HG03354 (cell line): ENCODE data around the gene FOXL3.
"Not testable (repeated sequence)": the region's sequence is repeated elsewhere in the genome, so short reads cannot be mapped to it uniquely, and the experiment has no call there.

Source experiments
- ATAC-seq: cut with Tn5 transposase; IDR thresholded peaks from one replicate; pipeline ENCODE4 v1.9.1; 2021; ENCODE audit warnings: mild to moderate bottlenecking; ENCODE audit not compliant: unreplicated experiment, poor library complexity, severe bottlenecking

FOXL3 gene

DNA sequence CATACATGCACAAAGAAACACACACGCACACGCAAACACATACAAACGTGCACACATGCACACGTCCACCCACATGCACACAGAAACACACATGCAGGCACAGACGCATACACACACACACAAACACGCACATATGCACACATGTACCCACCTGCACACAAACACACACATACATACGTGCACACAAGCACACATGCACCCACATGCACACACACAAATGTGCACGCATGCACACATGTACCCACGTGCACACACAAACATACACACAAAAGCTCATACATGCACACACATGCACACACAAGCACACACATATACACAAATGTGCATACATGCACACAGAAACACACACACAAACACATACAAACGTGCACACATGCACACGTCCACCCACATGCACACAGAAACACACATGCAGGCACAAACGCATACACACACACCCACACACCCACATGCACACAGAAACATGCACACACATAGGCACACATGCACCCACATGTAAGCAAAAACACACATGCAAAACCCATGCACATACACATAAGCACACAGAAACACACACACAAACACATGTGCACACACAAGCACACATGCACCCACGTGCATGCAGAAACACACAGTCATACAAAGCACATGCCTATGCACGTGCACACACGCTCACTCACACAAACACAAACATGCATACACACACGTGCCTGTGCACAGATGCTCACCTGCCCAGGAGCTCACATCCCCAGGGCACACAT, 44.8 kb downstream of the FOXL3 start:
- ATAC-seq, result no peak

DNA sequence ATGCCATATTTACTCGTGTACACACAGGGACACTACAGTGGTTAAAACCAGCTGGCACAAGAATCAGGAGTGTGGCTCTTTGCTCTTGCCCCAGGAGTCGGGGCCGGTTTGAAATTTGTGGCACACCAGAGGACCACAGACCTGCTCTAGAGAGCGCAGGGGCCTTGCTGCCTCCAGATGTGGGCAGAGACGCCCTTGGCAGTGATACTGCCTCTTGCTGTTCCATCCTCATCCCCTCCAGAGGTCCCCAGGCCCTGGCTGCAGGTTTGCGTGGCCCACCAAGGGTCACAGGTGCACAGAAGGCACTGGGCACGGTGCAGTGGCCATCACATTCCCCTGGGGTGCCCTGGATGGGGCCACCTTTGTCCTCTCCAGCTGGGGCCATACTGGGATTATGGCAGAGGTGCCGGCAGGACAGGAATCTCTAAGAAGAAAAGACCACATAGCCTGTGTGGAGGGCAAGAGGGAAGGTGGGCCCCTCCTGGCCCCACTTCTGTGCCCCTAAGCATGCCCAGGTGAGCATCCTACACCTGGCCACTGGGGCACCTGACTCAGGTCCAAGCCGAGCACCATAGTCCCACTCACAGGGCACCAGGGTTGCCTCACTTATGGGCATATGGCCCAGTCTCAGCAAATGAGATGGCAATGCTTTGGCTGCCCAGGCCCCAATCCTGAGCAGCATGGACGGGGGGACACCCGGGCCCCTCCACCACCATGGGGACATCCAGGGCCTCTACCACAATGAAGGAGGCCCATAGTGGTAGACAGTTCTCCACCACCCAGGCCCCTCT, 45.6 kb downstream of the FOXL3 start:
- ATAC-seq, result no peak

DNA sequence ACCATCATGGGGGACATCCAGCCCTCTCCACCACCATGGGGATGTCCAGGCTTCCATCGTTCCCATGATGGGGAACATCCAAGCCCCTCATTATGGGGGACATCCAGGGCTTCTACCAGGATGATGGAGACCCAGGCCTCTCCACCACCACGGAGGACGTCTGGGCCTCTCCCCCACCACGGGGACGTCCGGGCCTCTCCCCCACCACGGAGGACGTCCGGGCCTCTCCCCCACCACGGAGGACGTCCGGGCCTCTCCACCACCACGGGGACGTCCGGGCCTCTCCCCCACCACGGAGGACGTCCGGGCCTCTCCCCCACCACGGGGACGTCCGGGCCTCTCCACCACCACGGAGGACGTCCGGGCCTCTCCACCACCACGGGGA, 46.2 kb downstream of the FOXL3 start:
- not testable (repeated sequence) for ATAC-seq

DNA sequence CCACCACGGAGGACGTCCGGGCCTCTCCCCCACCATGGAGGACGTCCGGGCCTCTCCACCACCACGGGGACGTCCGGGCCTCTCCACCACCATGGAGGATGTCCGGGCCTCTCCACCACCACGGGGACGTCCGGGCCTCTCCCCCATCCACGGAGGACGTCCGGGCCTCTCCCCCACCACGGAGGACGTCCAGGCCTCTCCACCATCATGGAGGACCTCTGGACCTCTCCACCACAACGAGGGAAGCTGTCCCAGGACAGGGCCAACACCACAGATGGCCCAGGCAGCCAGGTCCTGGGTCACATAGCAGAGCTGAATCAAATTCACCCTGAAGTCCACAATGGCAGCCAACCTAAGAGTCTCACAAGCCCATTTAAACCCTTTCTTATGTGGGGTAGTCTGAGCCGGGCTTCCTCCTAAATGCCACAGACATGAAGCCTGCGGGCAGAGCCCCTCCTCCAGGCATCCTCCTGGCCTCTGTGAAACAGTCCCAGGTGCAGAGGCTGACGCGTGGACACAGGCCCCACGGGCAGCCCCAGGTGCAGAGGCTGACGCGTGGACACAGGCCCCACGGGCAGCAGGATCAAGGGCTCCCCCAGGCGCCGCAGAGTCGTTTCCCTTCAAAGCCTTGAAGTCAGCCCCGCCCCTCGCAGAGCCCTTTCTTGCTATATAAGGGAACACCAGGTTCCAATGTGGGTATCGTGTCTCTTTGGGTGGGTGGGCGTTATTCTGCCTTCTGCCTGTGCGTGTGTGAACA, 47.0 kb downstream of the FOXL3 start:
- ATAC-seq, result no peak

DNA sequence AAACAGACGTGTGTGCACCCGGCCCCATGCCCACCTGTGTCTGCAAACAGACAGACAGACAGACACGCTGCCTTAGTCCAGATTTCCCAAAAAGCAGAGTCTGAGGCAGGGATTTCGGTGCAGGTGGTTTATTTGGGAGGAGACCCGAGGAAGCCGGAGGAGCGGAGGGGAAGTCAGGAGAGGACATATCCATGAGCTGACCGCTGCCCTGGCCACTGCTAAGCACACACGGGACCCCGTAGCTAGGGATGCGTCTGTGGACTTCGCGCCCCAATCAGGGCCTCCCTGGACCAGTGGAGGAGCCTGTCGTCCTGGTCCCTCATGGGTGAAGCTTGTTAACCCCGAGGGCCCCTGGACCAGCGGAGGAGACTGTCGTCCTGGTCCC, 47.6 kb downstream of the FOXL3 start:
- ATAC-seq, result no peak

DNA sequence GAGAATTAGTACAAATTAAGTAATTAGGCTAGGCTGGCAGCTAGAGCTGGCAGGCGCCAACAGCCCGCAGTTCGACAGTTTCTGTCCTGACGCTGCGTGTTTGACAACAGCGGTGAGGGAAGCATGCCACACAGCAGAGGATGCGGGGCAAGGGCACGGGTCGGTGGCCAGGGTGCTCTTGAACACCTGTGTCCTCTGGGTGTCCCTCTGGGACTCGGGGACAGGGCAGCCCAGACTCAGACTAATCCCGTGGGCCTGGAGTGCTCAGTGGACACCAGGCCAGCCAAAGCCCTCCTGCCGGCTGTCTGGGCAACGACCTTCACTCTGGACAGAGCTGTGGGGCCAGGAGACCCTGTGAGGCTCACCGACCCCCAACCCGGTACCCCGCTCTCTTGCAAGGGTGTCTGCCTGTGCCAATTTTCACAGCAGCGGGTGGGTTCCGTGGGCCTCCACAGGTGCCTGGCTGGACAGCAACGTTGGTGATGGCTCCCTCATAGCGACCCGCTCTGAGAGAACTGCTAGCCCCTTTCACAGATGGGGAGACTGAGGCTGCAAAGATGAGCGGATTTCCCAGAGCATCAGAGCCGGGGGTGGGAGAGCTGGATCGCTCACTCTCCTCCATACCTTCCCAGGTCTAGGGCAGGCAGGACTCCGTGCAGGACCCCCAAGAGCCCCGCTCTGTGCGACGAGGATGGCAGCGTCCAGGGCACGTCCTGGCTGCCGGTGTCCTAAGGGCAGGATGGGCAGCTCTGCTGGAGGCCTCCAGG, 48.5 kb downstream of the FOXL3 start:
- no peak for ATAC-seq

DNA sequence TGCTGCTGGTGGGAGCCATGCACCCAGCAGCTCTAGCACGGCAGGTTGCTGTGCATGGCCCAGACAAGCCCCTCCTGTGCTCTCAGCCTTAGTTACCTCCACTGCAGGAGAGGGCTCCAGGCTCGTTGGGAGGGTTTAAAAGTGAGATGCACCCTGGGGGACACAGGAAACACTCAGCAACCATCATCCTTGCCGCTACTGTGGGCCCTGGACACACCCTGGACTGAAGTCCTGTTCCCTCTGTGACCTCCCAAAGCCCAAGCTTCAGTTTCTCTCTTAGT, 49.0 kb downstream of the FOXL3 start:
- ATAC-seq, result no peak

DNA sequence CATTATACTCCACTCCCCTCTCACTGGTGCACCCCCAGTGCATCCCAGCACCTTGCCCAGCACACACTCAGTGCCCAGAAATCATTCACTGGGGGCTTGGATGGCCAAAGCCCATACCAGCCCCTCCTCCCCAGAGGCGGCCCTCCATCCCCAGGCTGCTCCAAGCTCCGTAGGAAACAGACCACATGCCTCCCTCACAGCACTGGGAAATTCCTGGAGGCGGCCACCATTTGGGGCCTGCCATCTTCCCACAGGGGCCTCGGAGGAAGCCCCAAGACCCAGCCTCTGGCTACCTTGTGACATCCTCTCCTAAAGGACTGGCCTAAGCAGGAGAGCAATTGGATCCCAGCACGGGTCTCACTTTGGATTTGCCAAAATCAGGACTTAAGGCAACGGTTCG, 49.7 kb downstream of the FOXL3 start:
- no peak for ATAC-seq

DNA sequence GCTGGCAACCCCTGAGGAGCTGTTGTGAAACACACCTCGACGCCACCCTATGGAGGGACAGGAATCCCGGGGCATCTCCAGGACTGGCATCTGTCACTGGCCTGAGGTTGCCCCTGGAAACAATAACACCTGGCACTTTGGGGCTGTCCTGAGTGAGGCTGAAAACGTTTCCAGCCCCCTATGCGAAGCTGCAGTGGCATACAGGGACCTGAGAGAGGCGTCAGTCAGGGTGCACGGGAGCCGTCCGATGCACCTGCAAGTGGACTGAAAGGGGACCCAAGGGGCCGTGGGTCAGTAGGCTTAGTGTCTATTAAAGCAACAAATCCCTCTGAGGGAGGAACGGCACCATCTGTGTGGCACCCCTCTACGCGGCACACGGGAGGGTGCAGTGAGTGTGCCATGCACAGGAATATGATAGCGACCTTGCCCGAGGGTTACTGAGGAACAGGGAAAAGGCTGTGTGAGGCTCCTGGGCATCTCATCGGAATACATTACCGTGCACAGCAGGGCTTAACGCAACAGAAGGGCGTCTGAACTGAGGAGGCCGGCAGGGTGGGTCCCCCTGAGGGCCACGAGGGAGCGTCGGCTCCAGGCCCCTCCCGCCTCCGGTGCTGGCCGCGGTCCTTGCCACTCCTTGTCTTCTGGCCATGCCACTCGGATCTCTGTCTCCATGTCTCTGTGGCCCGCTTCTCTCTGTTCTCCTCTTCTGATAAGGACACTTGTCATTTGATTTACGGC, 50.4 kb downstream of the FOXL3 start:
- no peak for ATAC-seq
